Thyroid gland (tissue), 4 donors: ENCODE measurements around the gene VARS2.

ENCODE experiments used
- CTCF ChIP-seq, 6 experiments: fragments of 200-600 bp in 3 of 6; fragments of 450-650 bp in 3 of 6; sonication (generic) in 3 of 6; IDR thresholded peaks; one replicate each; pipeline ENCODE4 v1.5.1; 2016 to 2019; ENCODE audit warnings: antibody characterized with exemption in 6 of 6, mild to moderate bottlenecking in 2 of 6, inconsistent platforms in 1 of 6, moderate library complexity in 1 of 6
- POLR2A ChIP-seq, 2 donors: fragments of 450-650 bp; IDR thresholded peaks; one replicate each; pipeline ENCODE4 v1.6.1; 2017; ENCODE audit warnings: antibody characterized with exemption in 2 of 2, mild to moderate bottlenecking in 2 of 2, moderate library complexity in 1 of 2

DNA sequence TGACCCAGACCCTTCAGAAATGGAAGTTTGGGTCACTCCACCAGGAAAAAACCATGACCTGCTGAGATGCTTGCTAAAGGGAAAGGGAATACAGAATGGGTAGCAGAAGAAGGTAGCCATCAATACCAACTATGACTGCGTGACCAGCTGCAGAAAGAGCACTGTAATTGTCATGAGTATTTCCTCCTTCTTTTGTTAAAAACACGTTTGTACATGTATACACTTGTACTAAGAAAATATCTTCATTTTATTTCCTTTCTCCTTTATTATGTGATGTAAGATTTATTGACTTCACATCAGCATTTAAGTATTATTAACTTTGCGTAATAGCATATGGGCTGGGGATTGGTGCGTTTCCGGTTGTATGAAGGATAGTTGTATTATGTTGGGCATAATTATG lies 56.9 kb downstream of the VARS2 start:
- TF ChIP-seq CTCF (IDR thresholded peaks at IDR 0.05), result no peak
- TF ChIP-seq POLR2A (IDR thresholded peaks at IDR 0.05), result no peak
